ENCODE results near the gene HES1.

HES1 gene

DNA sequence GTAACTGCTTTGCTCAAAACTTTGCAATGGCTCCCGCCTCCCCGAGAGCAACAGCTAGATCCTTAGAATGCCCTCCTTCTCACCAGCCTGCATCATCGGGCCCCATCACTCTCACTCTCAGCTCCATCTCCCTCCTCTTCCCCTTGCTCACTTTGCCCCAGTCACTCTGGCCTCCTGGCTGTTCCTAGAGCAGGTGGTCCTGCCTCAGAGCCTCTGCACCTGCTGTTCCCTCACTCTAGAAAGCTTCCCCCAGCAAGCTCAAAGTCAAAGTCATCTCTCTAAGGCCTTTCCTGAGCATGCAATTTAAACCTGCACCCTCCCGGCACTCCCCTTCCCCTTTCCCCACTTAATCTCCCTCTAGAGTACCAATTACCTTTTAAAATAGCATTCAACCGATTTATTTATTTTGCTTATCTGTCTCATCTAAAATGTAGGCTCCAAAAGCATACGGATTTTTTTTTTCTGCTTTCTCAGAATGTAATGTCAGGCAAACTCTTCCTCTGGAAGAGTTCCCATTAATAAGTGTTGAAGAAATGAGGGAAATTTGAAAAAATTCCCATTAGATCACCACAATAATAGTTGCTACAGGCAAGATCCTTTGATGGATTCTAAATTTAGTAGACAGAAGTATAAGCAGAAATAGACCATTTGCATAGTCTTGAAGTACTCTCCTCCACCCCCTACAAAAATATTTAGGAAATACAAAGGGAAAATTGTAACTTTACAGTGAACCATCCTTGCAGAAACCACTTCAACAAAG, 15.9 kb upstream of the HES1 start:
- TF ChIP-seq SIN3A (IDR thresholded peaks at IDR 0.05; ENCODE audit: borderline replicate concordance, insufficient read depth, low read length) (no peak), TAF1 (IDR thresholded peaks at IDR 0.05; ENCODE audit: borderline replicate concordance, insufficient read depth, low read length) (no peak), FOXP2 (optimal IDR thresholded peaks at IDR 0.05; ENCODE audit: borderline replicate concordance, extremely low read depth, extremely low read length, insufficient read depth) (no peak), POLR2AphosphoS5 (IDR thresholded peaks at IDR 0.05; ENCODE audit: low read depth, low read length) (no peak)
- TF ChIP-seq, protein P1, sequence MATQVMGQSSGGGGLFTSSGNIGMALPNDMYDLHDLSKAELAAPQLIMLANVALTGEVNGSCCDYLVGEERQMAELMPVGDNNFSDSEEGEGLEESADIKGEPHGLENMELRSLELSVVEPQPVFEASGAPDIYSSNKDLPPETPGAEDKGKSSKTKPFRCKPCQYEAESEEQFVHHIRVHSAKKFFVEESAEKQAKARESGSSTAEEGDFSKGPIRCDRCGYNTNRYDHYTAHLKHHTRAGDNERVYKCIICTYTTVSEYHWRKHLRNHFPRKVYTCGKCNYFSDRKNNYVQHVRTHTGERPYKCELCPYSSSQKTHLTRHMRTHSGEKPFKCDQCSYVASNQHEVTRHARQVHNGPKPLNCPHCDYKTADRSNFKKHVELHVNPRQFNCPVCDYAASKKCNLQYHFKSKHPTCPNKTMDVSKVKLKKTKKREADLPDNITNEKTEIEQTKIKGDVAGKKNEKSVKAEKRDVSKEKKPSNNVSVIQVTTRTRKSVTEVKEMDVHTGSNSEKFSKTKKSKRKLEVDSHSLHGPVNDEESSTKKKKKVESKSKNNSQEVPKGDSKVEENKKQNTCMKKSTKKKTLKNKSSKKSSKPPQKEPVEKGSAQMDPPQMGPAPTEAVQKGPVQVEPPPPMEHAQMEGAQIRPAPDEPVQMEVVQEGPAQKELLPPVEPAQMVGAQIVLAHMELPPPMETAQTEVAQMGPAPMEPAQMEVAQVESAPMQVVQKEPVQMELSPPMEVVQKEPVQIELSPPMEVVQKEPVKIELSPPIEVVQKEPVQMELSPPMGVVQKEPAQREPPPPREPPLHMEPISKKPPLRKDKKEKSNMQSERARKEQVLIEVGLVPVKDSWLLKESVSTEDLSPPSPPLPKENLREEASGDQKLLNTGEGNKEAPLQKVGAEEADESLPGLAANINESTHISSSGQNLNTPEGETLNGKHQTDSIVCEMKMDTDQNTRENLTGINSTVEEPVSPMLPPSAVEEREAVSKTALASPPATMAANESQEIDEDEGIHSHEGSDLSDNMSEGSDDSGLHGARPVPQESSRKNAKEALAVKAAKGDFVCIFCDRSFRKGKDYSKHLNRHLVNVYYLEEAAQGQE (IDR thresholded peaks at IDR 0.05; ENCODE audit: insufficient read depth in 1 of 2, low read depth in 2 of 2, low read length in 2 of 2), result no peak

DNA sequence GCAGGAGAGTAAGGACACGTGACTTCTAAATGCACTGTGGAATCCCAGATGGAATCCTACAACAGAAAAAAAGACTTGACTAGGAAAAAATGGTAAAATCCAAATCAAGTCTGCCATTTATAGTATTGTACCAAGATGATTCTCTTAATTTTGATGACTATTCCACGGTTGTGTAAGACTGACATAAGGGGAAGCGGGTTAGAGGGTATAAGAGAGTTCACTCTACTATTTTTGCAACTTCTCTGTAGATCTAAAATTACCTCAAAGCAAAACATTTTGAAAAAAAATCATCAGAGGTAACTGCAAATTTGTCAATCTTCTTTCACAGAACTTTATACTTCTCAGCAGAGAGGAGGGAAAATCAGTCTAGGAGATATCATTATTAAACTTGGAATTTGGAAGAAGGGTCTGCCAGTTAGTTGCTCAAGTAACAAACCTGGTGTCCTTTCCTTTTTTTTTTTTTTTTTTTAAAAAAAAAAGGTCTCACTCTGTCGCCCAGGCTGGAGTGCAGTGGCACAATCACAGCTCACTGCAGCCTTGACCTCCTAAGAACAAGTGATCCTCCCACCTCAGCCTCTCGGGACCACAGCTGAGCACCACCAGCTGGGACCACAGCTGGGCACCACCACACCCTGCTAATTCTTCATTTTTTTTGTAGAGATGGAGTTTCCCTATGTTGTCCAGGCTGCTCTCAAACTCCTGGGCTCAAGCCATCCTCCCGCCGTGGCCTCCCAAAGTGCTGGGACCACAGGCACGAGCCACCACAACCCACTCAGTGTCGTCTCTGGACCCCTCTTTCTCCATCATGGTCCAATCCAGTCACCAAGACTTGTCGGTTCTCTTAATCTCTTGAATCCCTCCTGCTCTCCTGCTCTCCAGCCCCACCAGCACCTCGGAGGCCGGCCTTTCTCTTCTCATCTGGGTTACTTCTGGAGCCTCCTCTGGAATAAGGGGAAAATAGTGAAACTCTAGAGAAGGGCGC, 14.9 kb upstream of the HES1 start:
- no peak for TF ChIP-seq FOXP2 (optimal IDR thresholded peaks at IDR 0.05; ENCODE audit: borderline replicate concordance, extremely low read depth, extremely low read length, insufficient read depth)
- TF ChIP-seq, protein P1 (IDR thresholded peaks at IDR 0.05; ENCODE audit: insufficient read depth in 1 of 2, low read depth in 2 of 2, low read length in 2 of 2), result no peak
- TF ChIP-seq TAF1 (IDR thresholded peaks at IDR 0.05; ENCODE audit: borderline replicate concordance, insufficient read depth, low read length), result no peak
- TF ChIP-seq POLR2AphosphoS5 (IDR thresholded peaks at IDR 0.05; ENCODE audit: low read depth, low read length), result no peak
- no peak for TF ChIP-seq SIN3A (IDR thresholded peaks at IDR 0.05; ENCODE audit: borderline replicate concordance, insufficient read depth, low read length)

DNA sequence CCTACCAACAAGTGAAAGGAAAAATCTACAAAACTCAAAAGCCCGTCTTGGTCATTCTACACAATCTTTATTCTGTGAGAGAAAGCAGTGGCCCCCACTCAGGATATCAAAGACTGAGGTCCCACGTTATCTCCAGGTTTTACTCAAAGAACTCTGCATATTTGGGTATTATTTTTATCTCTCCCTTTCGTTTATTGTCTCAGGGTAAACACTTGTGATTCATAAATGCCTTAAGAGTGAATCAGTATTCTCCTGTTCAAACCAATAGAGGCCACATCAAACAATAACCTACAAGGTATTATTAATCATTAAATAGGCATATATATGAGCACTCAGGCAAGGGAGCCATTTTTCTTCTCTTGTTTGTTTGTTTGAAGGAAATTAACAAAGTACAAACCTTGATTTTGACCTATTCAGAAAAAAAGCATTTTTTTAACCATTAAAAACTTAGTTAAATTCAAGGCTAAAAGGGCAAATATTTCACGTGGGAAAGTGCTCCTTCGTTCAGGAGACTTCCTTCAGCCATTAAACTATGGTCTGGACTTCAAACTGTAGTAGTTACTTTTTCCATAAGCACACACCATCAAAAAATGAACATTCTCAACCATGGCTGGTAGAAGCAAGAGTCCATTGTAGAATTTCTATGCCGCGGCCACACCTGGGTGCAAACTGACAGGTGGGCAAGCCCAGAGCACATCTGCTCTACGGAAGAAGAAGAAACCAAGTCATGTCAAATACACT, 13.9 kb upstream of the HES1 start:
- TF ChIP-seq FOXP2 (optimal IDR thresholded peaks at IDR 0.05; ENCODE audit: borderline replicate concordance, extremely low read depth, extremely low read length, insufficient read depth) (no peak), POLR2AphosphoS5 (IDR thresholded peaks at IDR 0.05; ENCODE audit: low read depth, low read length) (no peak), SIN3A (IDR thresholded peaks at IDR 0.05; ENCODE audit: borderline replicate concordance, insufficient read depth, low read length) (no peak), TAF1 (IDR thresholded peaks at IDR 0.05; ENCODE audit: borderline replicate concordance, insufficient read depth, low read length) (no peak)
- TF ChIP-seq, protein P1 (IDR thresholded peaks at IDR 0.05; ENCODE audit: insufficient read depth in 1 of 2, low read depth in 2 of 2, low read length in 2 of 2), result no peak

DNA sequence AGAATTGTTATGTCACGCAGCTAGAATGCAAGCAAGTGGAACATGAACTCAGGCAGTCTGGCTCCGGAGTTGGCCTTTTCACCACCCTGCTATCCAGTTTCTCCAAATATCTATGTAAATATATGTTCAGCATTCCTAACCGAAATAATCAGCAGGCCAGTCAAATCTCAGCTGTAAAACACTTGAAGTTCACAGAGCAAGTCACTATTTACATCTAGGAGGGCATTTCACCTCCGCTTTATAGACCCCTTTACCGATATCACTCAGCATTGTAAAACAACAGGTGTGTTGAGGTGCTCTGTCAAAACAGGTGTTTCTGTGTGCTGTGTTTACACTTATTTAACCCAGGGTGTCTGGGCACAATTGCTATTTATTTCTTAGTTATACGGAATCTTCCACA, 12.2 kb upstream of the HES1 start:
- TF ChIP-seq FOXP2 (optimal IDR thresholded peaks at IDR 0.05; ENCODE audit: borderline replicate concordance, extremely low read depth, extremely low read length, insufficient read depth), result no peak
- no peak for TF ChIP-seq SIN3A (IDR thresholded peaks at IDR 0.05; ENCODE audit: borderline replicate concordance, insufficient read depth, low read length)
- no peak for TF ChIP-seq POLR2AphosphoS5 (IDR thresholded peaks at IDR 0.05; ENCODE audit: low read depth, low read length)
- TF ChIP-seq, protein P1 (IDR thresholded peaks at IDR 0.05; ENCODE audit: insufficient read depth in 1 of 2, low read depth in 2 of 2, low read length in 2 of 2), result no peak
- TF ChIP-seq TAF1 (IDR thresholded peaks at IDR 0.05; ENCODE audit: borderline replicate concordance, insufficient read depth, low read length), result no peak
